Smooth muscle cell (in vitro differentiated cells): ENCODE results near the gene SLC25A27. TPM values are rescaled to one million over a fixed set of nuclear protein-coding genes. Genes with fewer than 3 reads are reported as not detected.
"Not testable (repeated sequence)": the region's sequence is repeated elsewhere in the genome, so short reads cannot be mapped to it uniquely, and the experiment has no call there.

ENCODE experiments used
- DNase-seq: peaks from one replicate; lab custom pipeline; 2025; ENCODE audit not compliant: unreplicated experiment; lab: John Stamatoyannopoulos, UW
- H2AFZ ChIP-seq: fragments of 200-600 bp; sonication (generic); 2 replicates; pipeline ENCODE4 v1.6.0; 2016; ENCODE audit warnings: antibody characterized with exemption, low read depth, mild to moderate bottlenecking
- H3F3A ChIP-seq: fragments of 200-600 bp; sonication (generic); 2 replicates; pipeline ENCODE4 v1.6.0; 2017; ENCODE audit warnings: antibody characterized with exemption, low read depth
- H3K27ac ChIP-seq: fragments of 200-600 bp; sonication (generic); 2 replicates; pipeline ENCODE4 v1.5.1; 2016; ENCODE audit warnings: low read depth, mild to moderate bottlenecking
- H3K27me3 ChIP-seq: fragments of 200-600 bp; sonication (generic); 2 replicates; pipeline ENCODE4 v1.6.1; 2016; ENCODE audit warnings: low read depth, mild to moderate bottlenecking
- H3K36me3 ChIP-seq: fragments of 200-600 bp; sonication (generic); 2 replicates; pipeline ENCODE4 v1.5.1; 2016; ENCODE audit warnings: low read depth
- H3K4me1 ChIP-seq: fragments of 200-600 bp; sonication (generic); 2 replicates; pipeline ENCODE4 v1.5.1; 2016; ENCODE audit warnings: low read depth
- H3K4me2 ChIP-seq: fragments of 200-600 bp; sonication (generic); 2 replicates; pipeline ENCODE4 v1.6.0; 2016; ENCODE audit warnings: mild to moderate bottlenecking
- H3K4me3 ChIP-seq: fragments of 200-600 bp; sonication (generic); 2 replicates; pipeline ENCODE4 v1.5.1; 2016; ENCODE audit warnings: mild to moderate bottlenecking
- H3K79me2 ChIP-seq: fragments of 200-600 bp; sonication (generic); 2 replicates; pipeline ENCODE4 v1.6.0; 2016; ENCODE audit warnings: low read depth, mild to moderate bottlenecking
- H3K9ac ChIP-seq: fragments of 200-600 bp; sonication (generic); 2 replicates; pipeline ENCODE4 v1.6.0; 2016; ENCODE audit warnings: low read depth
- H3K9me3 ChIP-seq: fragments of 200-600 bp; sonication (generic); replicated peaks from 2 replicates; pipeline ENCODE4 v1.5.1; 2016; ENCODE audit warnings: low read depth
- H4K20me1 ChIP-seq: fragments of 200-600 bp; sonication (generic); 2 replicates; pipeline ENCODE4 v1.6.0; 2016; ENCODE audit warnings: low read depth
- CTCF ChIP-seq: fragments of 200-600 bp; sonication (generic); IDR thresholded peaks from 2 replicates; pipeline ENCODE4 v1.5.1; 2017; ENCODE audit warnings: borderline replicate concordance, mild to moderate bottlenecking, antibody characterized with exemption; ENCODE audit not compliant: insufficient read depth, poor library complexity, severe bottlenecking
- WGBS: methylation state at CpG from one replicate; pipeline ENCODE4 v1.1.7; 2016; ENCODE audit warnings: low lambda C conversion rate; 5-methylcytosine and 5-hydroxymethylcytosine counted together
- polyA plus RNA-seq: library from polyadenylated mRNA; unstranded; fragments of >200 nt; fragmentation: Nextera tagmentation; extraction: Ambion mirVana; gene quantifications from 2 replicates; pipeline ENCODE4 v1.2.1, GENCODE V29; 2016
- total RNA-seq: library from RNA; depleted of rRNA; stranded (reverse); fragments of >200 nt; gene quantifications from 2 replicates; pipeline ENCODE4 v1.2.3, GENCODE V29; 2014

The SLC25A27 gene
- total and polyA plus RNA-seq, 2 experiments from 2014 or later, result 0.22 to 3.7 TPM

- Histone ChIP-seq H3K4me1 (no peaks in the 10 kb centered on the region), H3K36me3 (no peaks in the 10 kb centered on the region), H4K20me1 (no peaks in the 10 kb centered on the region), H3K27me3 (no peaks in the 10 kb centered on the region), H2AFZ (no peak overlapping the region), H3K4me2 (no peak overlapping the region), H3K27ac (peak overlapping the region; percentile 7), H3K79me2 (no peaks in the 10 kb centered on the region), H3K4me3 (no peak overlapping the region), H3F3A (no peaks in the 10 kb centered on the region), H3K9ac (no peak overlapping the region), H3K9me3 (no peaks in the 10 kb centered on the region)
- 89% methylated on average over 1 of the region's 1 CpG for WGBS
- DNase-seq, result no peak
- no peak for TF ChIP-seq CTCF
Measured at GRCh38 chr6:46637933-46638332, 14.8 kb upstream of the SLC25A27 start.

- Histone ChIP-seq H3K4me1 (no peaks in the 10 kb centered on the region), H3K27me3 (no peaks in the 10 kb centered on the region), H3K79me2 (no peaks in the 10 kb centered on the region), H2AFZ (no peak overlapping the region), H3F3A (no peaks in the 10 kb centered on the region), H4K20me1 (no peaks in the 10 kb centered on the region), H3K27ac (peak overlapping the region; percentile 73), H3K4me2 (no peak overlapping the region), H3K4me3 (no peak overlapping the region), H3K9me3 (no peaks in the 10 kb centered on the region), H3K36me3 (no peaks in the 10 kb centered on the region), H3K9ac (no peak overlapping the region)
- no peak for DNase-seq
- 71% methylated on average over 2 of the region's 2 CpGs for WGBS
- TF ChIP-seq CTCF, result no peak
Measured at GRCh38 chr6:46638650-46639049, 14.1 kb upstream of the SLC25A27 start.

GRCh38 chr6:46642928-46643751 is 9.6 kb upstream of the SLC25A27 start:
- no peaks in the 10 kb centered on the region for H3K36me3 ChIP-seq
- no peak overlapping the region for H3K4me3 ChIP-seq
- H3K27ac ChIP-seq, result peak overlapping the region; percentile 77
- no peak for DNase-seq
- H4K20me1 ChIP-seq, result no peaks in the 10 kb centered on the region
- H2AFZ ChIP-seq, result no peak overlapping the region
- no peaks in the 10 kb centered on the region for H3K27me3 ChIP-seq
- no peaks in the 10 kb centered on the region for H3F3A ChIP-seq
- no peaks in the 10 kb centered on the region for H3K79me2 ChIP-seq
- H3K9me3 ChIP-seq, result no peaks in the 10 kb centered on the region
- WGBS, result 84% methylated on average over 4 of the region's 4 CpGs
- no peak for TF ChIP-seq CTCF
- no peak overlapping the region for H3K9ac ChIP-seq
- H3K4me2 ChIP-seq, result no peak overlapping the region
- no peaks in the 10 kb centered on the region for H3K4me1 ChIP-seq

GRCh38 chr6:46645265-46645664 is 7.5 kb upstream of the SLC25A27 start:
- WGBS, result 100% methylated on average over 1 of the region's 1 CpG
- Histone ChIP-seq H2AFZ (no peak overlapping the region), H3K79me2 (no peaks in the 10 kb centered on the region), H3K9me3 (no peaks in the 10 kb centered on the region), H4K20me1 (no peaks in the 10 kb centered on the region), H3K4me1 (no peaks in the 10 kb centered on the region), H3K36me3 (no peaks in the 10 kb centered on the region), H3K27ac (no peak overlapping the region), H3K4me3 (no peak overlapping the region), H3F3A (no peaks in the 10 kb centered on the region), H3K27me3 (no peaks in the 10 kb centered on the region), H3K4me2 (no peak overlapping the region), H3K9ac (no peak overlapping the region)
- no peak for TF ChIP-seq CTCF
- DNase-seq, result no peak

GRCh38 chr6:46648108-46648507 is 4.7 kb upstream of the SLC25A27 start:
- not testable (repeated sequence) for H3K4me3 ChIP-seq, DNase-seq, H3F3A ChIP-seq, H3K9me3 ChIP-seq, H2AFZ ChIP-seq, H3K4me1 ChIP-seq, H3K27ac ChIP-seq, H3K79me2 ChIP-seq, H3K9ac ChIP-seq, H3K4me2 ChIP-seq, H3K36me3 ChIP-seq, H3K27me3 ChIP-seq, H4K20me1 ChIP-seq
- WGBS, result 72% methylated on average over 2 of the region's 4 CpGs
